ENCODE measurements around the gene LARGE2. TPM values are rescaled to one million over a fixed set of nuclear protein-coding genes. Genes with fewer than 3 reads are reported as not detected.
A peak's percentile ranks its signal among the peaks of the same experiment; 100 is the strongest.

The LARGE2 gene
- total RNA-seq, result 1 to 10 TPM; 2.5 to 8.4 (median 6.1) TPM
- polyA plus RNA-seq, result 10 to 100 TPM in 2 of 3 donors, 1 to 10 TPM in 1; 4.7 to 18.8 (median 16.4) TPM
- long read RNA-seq, donor 1, result 0 reads
- long read RNA-seq, donor 2, partial matches to known transcripts, result 0 of 1 reads
- long read RNA-seq, donor 2, other reads (novel, unspliced or antisense), result 0 of 1 reads

DNA sequence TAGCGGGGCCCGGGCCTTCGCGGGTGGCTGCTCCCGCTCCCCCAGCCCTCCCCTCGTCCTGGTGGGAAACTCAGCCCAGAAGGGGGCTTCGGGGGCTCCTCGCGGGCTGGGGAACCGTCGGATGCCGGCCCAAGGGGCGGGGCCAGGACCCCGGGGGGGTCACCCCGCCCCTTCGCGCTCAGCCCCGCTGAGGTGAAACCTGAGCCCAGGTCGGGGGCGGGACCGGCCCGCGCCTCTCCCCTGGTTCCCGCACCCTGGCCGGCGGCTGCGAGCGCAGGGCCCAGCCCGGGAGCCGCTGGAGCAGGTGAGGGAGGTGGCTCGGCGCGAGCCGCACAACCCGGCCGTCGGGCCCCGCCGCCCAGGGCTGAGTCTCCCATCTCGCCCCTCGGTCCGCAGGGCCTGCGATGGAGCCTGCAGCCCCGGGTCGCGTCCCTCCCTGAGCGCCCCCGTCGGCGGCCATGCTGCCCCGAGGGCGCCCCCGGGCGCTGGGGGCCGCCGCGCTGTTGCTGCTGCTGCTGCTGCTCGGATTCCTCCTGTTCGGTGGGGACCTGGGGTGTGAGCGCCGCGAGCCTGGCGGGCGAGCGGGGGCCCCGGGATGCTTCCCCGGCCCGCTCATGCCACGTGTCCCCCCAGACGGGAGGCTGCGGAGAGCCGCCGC is at the start of gene LARGE2:
Gene LARGE2, plus strand, starts transcription at position 232 of the 658 bp plus-strand sequence. Its CDS starts 227 bp downstream, at position 459.
- Histone ChIP-seq H3K9me3 (no peaks in the 10 kb centered on the region), H3K4me3 (peak within 1 kb of the TSS; percentile 33 to 76 (median 49)), H3K36me3 (no peaks in the 10 kb centered on the region), H3K4me1 (peaks cover 10 to 73% (median 32%) of the 10 kb centered on the region in 6 donors), H3K27ac (peak within 1 kb of the TSS in 6 of 8 donors; percentile 8 to 79 (median 63)), H3K27me3 (replicated peaks in 1 of 7) (peaks cover 0 to 52% (median 20%) of the 10 kb centered on the region in 7 donors)
- TF ChIP-seq, protein P1, sequence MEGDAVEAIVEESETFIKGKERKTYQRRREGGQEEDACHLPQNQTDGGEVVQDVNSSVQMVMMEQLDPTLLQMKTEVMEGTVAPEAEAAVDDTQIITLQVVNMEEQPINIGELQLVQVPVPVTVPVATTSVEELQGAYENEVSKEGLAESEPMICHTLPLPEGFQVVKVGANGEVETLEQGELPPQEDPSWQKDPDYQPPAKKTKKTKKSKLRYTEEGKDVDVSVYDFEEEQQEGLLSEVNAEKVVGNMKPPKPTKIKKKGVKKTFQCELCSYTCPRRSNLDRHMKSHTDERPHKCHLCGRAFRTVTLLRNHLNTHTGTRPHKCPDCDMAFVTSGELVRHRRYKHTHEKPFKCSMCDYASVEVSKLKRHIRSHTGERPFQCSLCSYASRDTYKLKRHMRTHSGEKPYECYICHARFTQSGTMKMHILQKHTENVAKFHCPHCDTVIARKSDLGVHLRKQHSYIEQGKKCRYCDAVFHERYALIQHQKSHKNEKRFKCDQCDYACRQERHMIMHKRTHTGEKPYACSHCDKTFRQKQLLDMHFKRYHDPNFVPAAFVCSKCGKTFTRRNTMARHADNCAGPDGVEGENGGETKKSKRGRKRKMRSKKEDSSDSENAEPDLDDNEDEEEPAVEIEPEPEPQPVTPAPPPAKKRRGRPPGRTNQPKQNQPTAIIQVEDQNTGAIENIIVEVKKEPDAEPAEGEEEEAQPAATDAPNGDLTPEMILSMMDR (IDR thresholded peaks at IDR 0.05 in 8 of 11, conservative IDR thresholded peaks at IDR 0.05 in 3 of 11), result no peak
- TF ChIP-seq POLR2AphosphoS5 (IDR thresholded peaks at IDR 0.05) (peak in 1 of 3 donors; percentile 23), POLR2A (IDR thresholded peaks at IDR 0.05) (no peak)
- intact Hi-C loops (cut with DNase I; ENCODE audit: low total_unique reads), result no loop called here
- 0 to 2% (median 1%) methylated on average over 6 to 73 of the region's 73 CpGs for WGBS, 5 donors
- DNase-seq, result peak; percentile 86

DNA sequence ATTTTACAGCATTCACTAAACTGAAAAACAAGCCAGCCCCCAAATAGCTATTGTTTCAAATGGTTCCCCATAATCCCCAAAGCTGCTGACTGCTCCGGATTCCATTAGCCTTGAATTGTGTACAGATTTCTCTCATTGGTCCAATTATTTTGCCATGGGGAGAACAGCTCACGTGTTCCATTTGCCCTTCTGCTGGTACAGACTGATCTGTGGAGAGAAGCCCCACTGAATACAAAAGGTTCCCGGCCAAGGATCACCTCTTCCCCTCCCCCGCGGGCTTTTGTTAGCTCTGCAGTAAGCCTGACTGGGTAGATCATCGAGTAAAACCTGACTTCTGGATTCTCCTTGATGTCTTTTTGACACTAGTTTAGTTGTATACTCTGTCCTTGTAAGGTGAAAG is 46.1 kb upstream of the LARGE2 start:
- TF ChIP-seq POLR2AphosphoS5 (IDR thresholded peaks at IDR 0.05) (no peak), POLR2A (IDR thresholded peaks at IDR 0.05) (no peak)
- TF ChIP-seq, protein P1 (IDR thresholded peaks at IDR 0.05 in 8 of 11, conservative IDR thresholded peaks at IDR 0.05 in 3 of 11), result no peak
- 75 to 86% (median 81%) methylated on average over 6 of the region's 6 CpGs for WGBS, 5 donors

DNA sequence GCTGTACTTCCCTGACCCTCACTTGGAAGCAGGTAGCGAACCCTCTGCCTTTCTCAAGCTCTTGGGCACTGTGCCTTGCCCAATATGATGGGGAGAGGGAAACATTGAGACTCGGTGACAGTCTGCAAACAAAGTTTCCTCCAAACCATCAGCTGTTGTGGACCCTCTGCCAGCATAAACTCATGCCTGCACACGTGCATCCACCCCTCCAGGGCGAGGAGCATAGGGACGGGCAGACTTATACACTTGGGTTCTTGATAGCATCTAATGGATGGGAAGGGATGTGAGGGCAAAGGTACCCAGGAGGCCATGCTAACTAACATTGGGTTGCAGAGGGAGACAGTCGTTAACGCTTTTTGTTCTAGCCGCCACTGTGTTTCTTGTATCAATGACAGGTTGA is 45.2 kb upstream of the LARGE2 start:
- H3K27me3 ChIP-seq (replicated peaks in 1 of 7), result no peaks in the 10 kb centered on the region
- no peak overlapping the region for H3K4me3 ChIP-seq
- no peaks in the 10 kb centered on the region for H3K9me3 ChIP-seq
- no peak for DNase-seq
- 91 to 97% (median 96%) methylated on average over 8 of the region's 8 CpGs for WGBS, 5 donors
- TF ChIP-seq, protein P1 (IDR thresholded peaks at IDR 0.05 in 8 of 11, conservative IDR thresholded peaks at IDR 0.05 in 3 of 11), result no peak
- no peak for TF ChIP-seq POLR2AphosphoS5 (IDR thresholded peaks at IDR 0.05)
- TF ChIP-seq POLR2A (IDR thresholded peaks at IDR 0.05), result no peak
- H3K36me3 ChIP-seq, result peaks cover 0 to 100% (median 84%) of the 10 kb centered on the region in 6 donors
- no peak overlapping the region for H3K27ac ChIP-seq
- H3K4me1 ChIP-seq, result no peaks in the 10 kb centered on the region
- intact Hi-C loops (cut with DNase I; ENCODE audit: low total_unique reads), result no loop called here

More for the DNA sequence above, 46.1 kb upstream of the LARGE2 start:
- Histone ChIP-seq H3K36me3 (peaks cover 0 to 100% (median 84%) of the 10 kb centered on the region in 6 donors), H3K4me1 (no peaks in the 10 kb centered on the region), H3K9me3 (no peaks in the 10 kb centered on the region), H3K27me3 (replicated peaks in 1 of 7) (no peaks in the 10 kb centered on the region), H3K4me3 (no peak overlapping the region), H3K27ac (no peak overlapping the region)
- intact Hi-C loops (cut with DNase I; ENCODE audit: low total_unique reads), result no loop called here
- no peak for DNase-seq

DNA sequence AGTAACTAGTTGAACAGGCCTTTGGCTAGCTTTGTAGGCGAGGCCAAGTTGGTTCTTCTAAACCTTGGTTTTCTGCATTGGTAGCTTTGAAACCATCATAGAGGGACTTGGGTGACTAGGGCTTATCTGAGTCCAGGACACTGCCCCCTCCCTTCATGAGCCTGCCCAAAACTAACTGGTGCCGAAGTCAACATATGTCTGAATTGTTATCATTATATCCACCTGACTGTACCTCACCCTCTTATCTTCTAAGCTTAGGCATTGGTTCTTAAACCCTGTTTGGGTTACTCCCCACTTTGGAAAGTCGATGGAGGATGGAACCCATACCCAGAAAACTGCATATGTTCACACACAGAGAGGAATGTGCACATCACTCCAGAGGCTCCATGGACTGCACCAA is 44.6 kb upstream of the LARGE2 start:
- H3K27ac ChIP-seq, result no peak overlapping the region
- H3K27me3 ChIP-seq (replicated peaks in 1 of 7), result no peaks in the 10 kb centered on the region
- TF ChIP-seq, protein P1 (IDR thresholded peaks at IDR 0.05 in 8 of 11, conservative IDR thresholded peaks at IDR 0.05 in 3 of 11), result no peak
- TF ChIP-seq POLR2A (IDR thresholded peaks at IDR 0.05) (no peak), POLR2AphosphoS5 (IDR thresholded peaks at IDR 0.05) (no peak)
- peaks cover 0 to 100% (median 79%) of the 10 kb centered on the region in 6 donors for H3K36me3 ChIP-seq
- H3K4me1 ChIP-seq, result no peaks in the 10 kb centered on the region
- DNase-seq, result no peak
- WGBS, 5 donors, result 91 to 99% (median 96%) methylated on average over 3 of the region's 3 CpGs
- H3K4me3 ChIP-seq, result no peak overlapping the region
- intact Hi-C loops (cut with DNase I; ENCODE audit: low total_unique reads), result no loop called here
- no peaks in the 10 kb centered on the region for H3K9me3 ChIP-seq
